ENCODE data around the gene MT1HL1.
"Not testable (repeated sequence)": the region's sequence is repeated elsewhere in the genome, so short reads cannot be mapped to it uniquely, and the experiment has no call there.

MT1HL1 gene

DNA sequence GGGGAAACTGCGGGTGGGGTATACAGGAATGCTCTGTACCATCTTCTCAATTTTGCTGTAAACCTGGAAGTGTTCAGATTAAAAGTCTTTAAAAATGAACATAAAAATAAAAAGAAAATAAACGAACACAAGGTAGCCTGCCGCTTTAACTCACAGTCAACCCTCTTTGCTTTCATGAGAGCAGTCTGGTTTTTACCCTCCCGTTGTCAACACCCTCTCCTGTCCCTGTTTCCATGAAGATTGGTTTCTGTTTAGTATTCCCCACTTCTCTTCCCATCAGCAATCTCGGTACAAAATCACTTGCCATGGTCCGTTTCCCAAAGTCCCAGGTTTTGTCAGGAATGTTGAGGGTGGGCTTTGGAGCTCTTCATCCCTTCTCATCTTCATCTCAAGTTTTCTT lies 28.8 kb downstream of the MT1HL1 start:
- Histone ChIP-seq H3K9me3 (ENCODE audit: low read length) (no peaks in the 10 kb centered on the region), H2AFZ (ENCODE audit: low read length) (no peak overlapping the region), H3F3A (ENCODE audit: insufficient read depth, low read length) (no peaks in the 10 kb centered on the region), H3K27ac (ENCODE audit: low read depth, low read length, poor library complexity, severe bottlenecking) (no peak overlapping the region), H3K4me2 (ENCODE audit: low read length) (no peak overlapping the region), H3K9ac (ENCODE audit: low read length) (no peak overlapping the region), H3K9me2 (ENCODE audit: low read depth, low read length) (no peaks in the 10 kb centered on the region), H3K36me3 (ENCODE audit: insufficient read depth, low read length) (no peaks in the 10 kb centered on the region), H4K20me1 (ENCODE audit: insufficient read depth, low read length) (no peaks in the 10 kb centered on the region), H3K4me3 (ENCODE audit: low read depth, low read length, poor library complexity, severe bottlenecking) (no peak overlapping the region), H3K4me1 (ENCODE audit: insufficient read depth, low read length, severe bottlenecking) (no peaks in the 10 kb centered on the region), H3K27me3 (ENCODE audit: insufficient read depth, low read length) (no peaks in the 10 kb centered on the region), H3K79me2 (ENCODE audit: insufficient read depth, low read length) (no peaks in the 10 kb centered on the region)
- TF ChIP-seq CTCF (IDR thresholded peaks at IDR 0.05; ENCODE audit: low read length): no peak
- TF ChIP-seq EZH2 (IDR thresholded peaks at IDR 0.05; ENCODE audit: borderline replicate concordance, low read length): no peak

- not testable (repeated sequence) for H3K9ac ChIP-seq (ENCODE audit: low read length); H2AFZ ChIP-seq (ENCODE audit: low read length); H3K4me2 ChIP-seq (ENCODE audit: low read length); H3K79me2 ChIP-seq (ENCODE audit: insufficient read depth, low read length); H3K4me3 ChIP-seq (ENCODE audit: low read depth, low read length, poor library complexity, severe bottlenecking); H4K20me1 ChIP-seq (ENCODE audit: insufficient read depth, low read length); H3K27ac ChIP-seq (ENCODE audit: low read depth, low read length, poor library complexity, severe bottlenecking); H3K9me3 ChIP-seq (ENCODE audit: low read length); H3K36me3 ChIP-seq (ENCODE audit: insufficient read depth, low read length); H3K4me1 ChIP-seq (ENCODE audit: insufficient read depth, low read length, severe bottlenecking); H3K27me3 ChIP-seq (ENCODE audit: insufficient read depth, low read length); H3K9me2 ChIP-seq (ENCODE audit: low read depth, low read length); H3F3A ChIP-seq (ENCODE audit: insufficient read depth, low read length)
Measured at GRCh38 chr1:236974025-236974424, 30.2 kb downstream of the MT1HL1 start.

GRCh38 chr1:236966636-236967035 lies 37.6 kb downstream of the MT1HL1 start:
- no peak overlapping the region for H2AFZ ChIP-seq (ENCODE audit: low read length)
- H3K27me3 ChIP-seq (ENCODE audit: insufficient read depth, low read length): peaks cover 5% of the 10 kb centered on the region; the same call in 1 of the 2 replicates
- H3K9me2 ChIP-seq (ENCODE audit: low read depth, low read length): no peaks in the 10 kb centered on the region
- H3K4me3 ChIP-seq (ENCODE audit: low read depth, low read length, poor library complexity, severe bottlenecking): no peak overlapping the region
- H3K9me3 ChIP-seq (ENCODE audit: low read length): no peaks in the 10 kb centered on the region
- no peaks in the 10 kb centered on the region for H3K36me3 ChIP-seq (ENCODE audit: insufficient read depth, low read length)
- H3K4me1 ChIP-seq (ENCODE audit: insufficient read depth, low read length, severe bottlenecking): no peaks in the 10 kb centered on the region
- no peaks in the 10 kb centered on the region for H3F3A ChIP-seq (ENCODE audit: insufficient read depth, low read length)
- no peaks in the 10 kb centered on the region for H3K79me2 ChIP-seq (ENCODE audit: insufficient read depth, low read length)
- no peak overlapping the region for H3K27ac ChIP-seq (ENCODE audit: low read depth, low read length, poor library complexity, severe bottlenecking)
- H3K9ac ChIP-seq (ENCODE audit: low read length): no peak overlapping the region
- H3K4me2 ChIP-seq (ENCODE audit: low read length): no peak overlapping the region
- TF ChIP-seq EZH2 (IDR thresholded peaks at IDR 0.05; ENCODE audit: borderline replicate concordance, low read length) (no peak), CTCF (IDR thresholded peaks at IDR 0.05; ENCODE audit: low read length) (no peak)
- H4K20me1 ChIP-seq (ENCODE audit: insufficient read depth, low read length): no peaks in the 10 kb centered on the region

GRCh38 chr1:236963920-236964319 lies 40.3 kb downstream of the MT1HL1 start:
- Histone ChIP-seq H3K79me2 (ENCODE audit: insufficient read depth, low read length) (no peaks in the 10 kb centered on the region), H3K9ac (ENCODE audit: low read length) (no peak overlapping the region), H2AFZ (ENCODE audit: low read length) (no peak overlapping the region), H3K36me3 (ENCODE audit: insufficient read depth, low read length) (no peaks in the 10 kb centered on the region), H3F3A (ENCODE audit: insufficient read depth, low read length) (no peaks in the 10 kb centered on the region), H3K27ac (ENCODE audit: low read depth, low read length, poor library complexity, severe bottlenecking) (no peak overlapping the region), H3K4me2 (ENCODE audit: low read length) (no peak overlapping the region), H3K4me3 (ENCODE audit: low read depth, low read length, poor library complexity, severe bottlenecking) (no peak overlapping the region), H3K9me3 (ENCODE audit: low read length) (no peaks in the 10 kb centered on the region), H3K27me3 (ENCODE audit: insufficient read depth, low read length) (peaks cover 5% of the 10 kb centered on the region; the same call in 1 of the 2 replicates), H3K9me2 (ENCODE audit: low read depth, low read length) (no peaks in the 10 kb centered on the region), H4K20me1 (ENCODE audit: insufficient read depth, low read length) (no peaks in the 10 kb centered on the region), H3K4me1 (ENCODE audit: insufficient read depth, low read length, severe bottlenecking) (no peaks in the 10 kb centered on the region)
- TF ChIP-seq EZH2 (IDR thresholded peaks at IDR 0.05; ENCODE audit: borderline replicate concordance, low read length) (no peak), CTCF (IDR thresholded peaks at IDR 0.05; ENCODE audit: low read length) (no peak)
